SK-N-MC (cell line): ENCODE results near the gene DBN1.

Experiments
- DNase-seq: peaks from one replicate; pipeline ENCODE4 v3.0.0-alpha.2; 2011; ENCODE audit warnings: low read depth, low spot score
- H3K27ac ChIP-seq: fragments of 200-600 bp; sonication (generic); 2 replicates; pipeline ENCODE4 v1.5.1; 2016; ENCODE audit warnings: mixed run types
- H3K36me3 ChIP-seq: fragments of 200-600 bp; sonication (generic); 2 replicates; pipeline ENCODE4 v1.6.1; 2017; ENCODE audit warnings: antibody characterized with exemption, low read length, mixed read lengths; ENCODE audit not compliant: insufficient read depth
- H3K4me3 ChIP-seq: fragments of 200-600 bp; sonication (generic); 2 replicates; pipeline ENCODE4 v1.5.1; 2016
- H3K9ac ChIP-seq: fragments of 200-600 bp; sonication (generic); 2 replicates; pipeline ENCODE4 v1.8.0; 2017; ENCODE audit warnings: mixed run types, mixed read lengths; ENCODE audit not compliant: insufficient read length
- H3K9me3 ChIP-seq: fragments of 200-600 bp; sonication (generic); 2 replicates; pipeline ENCODE4 v1.6.1; 2017; ENCODE audit warnings: low read depth, mild to moderate bottlenecking, antibody characterized with exemption, low read length, moderate library complexity, mixed read lengths
- EZH2 ChIP-seq: fragments of 200-600 bp; sonication (generic); IDR thresholded peaks from one replicate; pipeline ENCODE4 v1.6.1; 2017; ENCODE audit warnings: antibody characterized with exemption
- FOXP2 ChIP-seq: optimal IDR thresholded peaks from 2 replicates; pipeline ENCODE3; 2011; ENCODE audit warnings: mild to moderate bottlenecking, moderate library complexity; ENCODE audit not compliant: insufficient read depth; ENCODE audit errors: extremely low read length, control extremely low read depth
- POLR2AphosphoS5 ChIP-seq: IDR thresholded peaks from 2 replicates; pipeline ENCODE4 v1.6.1; 2012; ENCODE audit warnings: mild to moderate bottlenecking, low read depth, low read length, borderline replicate concordance

Gene DBN1

DNA sequence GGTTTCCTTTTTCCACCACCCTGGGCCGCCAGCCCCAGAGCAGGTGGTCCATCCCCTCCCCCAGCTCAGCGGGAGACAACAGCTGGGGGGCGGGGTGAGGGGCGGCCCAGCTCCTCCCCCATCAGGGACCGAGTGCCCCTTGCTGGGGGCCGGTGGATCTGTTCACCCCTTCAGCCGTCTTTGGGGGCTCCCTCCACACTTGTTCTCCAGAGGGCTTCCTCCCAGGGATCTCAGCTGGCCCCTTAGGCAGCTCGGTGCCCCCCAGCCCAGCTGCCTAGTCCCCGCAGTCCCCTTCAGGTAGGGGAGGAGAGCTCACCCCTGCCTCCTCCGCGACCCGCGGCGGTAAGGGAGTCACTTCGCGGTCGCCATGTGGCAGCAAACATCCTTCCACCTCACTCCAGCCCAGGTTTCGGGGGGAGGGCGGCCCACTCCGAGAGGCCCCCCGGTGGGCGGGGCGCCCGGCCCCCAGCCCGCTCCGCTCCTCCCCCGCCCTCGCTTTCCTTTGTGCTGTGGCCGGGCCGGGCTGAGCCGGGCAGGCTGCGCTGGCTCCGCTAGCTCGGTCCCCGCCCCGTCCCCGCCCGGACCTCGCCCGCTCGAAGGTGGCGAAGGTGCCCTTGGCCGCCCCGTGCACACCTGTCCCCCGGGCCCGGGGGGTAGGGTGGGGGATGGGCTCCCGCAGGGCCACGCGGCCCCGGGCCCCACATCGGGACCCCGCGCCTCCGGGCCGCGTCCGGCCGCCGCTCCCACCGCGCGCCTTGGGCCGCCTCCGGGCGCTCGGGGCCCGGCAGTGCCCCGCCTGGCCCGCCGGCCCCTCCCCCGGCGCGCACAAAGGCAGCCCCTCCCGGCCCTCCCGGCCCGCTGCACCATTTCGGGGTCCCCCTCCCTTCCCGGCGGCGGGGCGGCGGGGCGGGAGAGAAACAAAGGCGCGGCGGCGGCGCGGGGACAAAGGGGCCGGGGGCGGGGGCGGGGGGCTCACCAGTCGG is 683 bp downstream of the DBN1 start:
- peak overlapping the region; percentile 96 for H3K4me3 ChIP-seq
- DNase-seq, result no peak
- TF ChIP-seq POLR2AphosphoS5, result no peak
- no peak for TF ChIP-seq FOXP2
- TF ChIP-seq EZH2, result no peak
- H3K27ac ChIP-seq, result peak overlapping the region; percentile 76; the same call in 1 of the 2 replicates
- H3K9ac ChIP-seq, result peak overlapping the region; percentile 87
- no peaks in the 10 kb centered on the region for H3K9me3 ChIP-seq
- H3K36me3 ChIP-seq, result peaks cover 47% of the 10 kb centered on the region

GRCh38 chr5:177471610-177472356 is 1.7 kb downstream of the DBN1 start:
- Histone ChIP-seq H3K4me3 (peak overlapping the region; percentile 96), H3K9ac (peak overlapping the region; percentile 87), H3K27ac (no peak overlapping the region), H3K36me3 (peaks cover 56% of the 10 kb centered on the region), H3K9me3 (no peaks in the 10 kb centered on the region)
- TF ChIP-seq FOXP2, result no peak
- TF ChIP-seq EZH2, result no peak
- no peak for TF ChIP-seq POLR2AphosphoS5
- DNase-seq, result no peak

DNA sequence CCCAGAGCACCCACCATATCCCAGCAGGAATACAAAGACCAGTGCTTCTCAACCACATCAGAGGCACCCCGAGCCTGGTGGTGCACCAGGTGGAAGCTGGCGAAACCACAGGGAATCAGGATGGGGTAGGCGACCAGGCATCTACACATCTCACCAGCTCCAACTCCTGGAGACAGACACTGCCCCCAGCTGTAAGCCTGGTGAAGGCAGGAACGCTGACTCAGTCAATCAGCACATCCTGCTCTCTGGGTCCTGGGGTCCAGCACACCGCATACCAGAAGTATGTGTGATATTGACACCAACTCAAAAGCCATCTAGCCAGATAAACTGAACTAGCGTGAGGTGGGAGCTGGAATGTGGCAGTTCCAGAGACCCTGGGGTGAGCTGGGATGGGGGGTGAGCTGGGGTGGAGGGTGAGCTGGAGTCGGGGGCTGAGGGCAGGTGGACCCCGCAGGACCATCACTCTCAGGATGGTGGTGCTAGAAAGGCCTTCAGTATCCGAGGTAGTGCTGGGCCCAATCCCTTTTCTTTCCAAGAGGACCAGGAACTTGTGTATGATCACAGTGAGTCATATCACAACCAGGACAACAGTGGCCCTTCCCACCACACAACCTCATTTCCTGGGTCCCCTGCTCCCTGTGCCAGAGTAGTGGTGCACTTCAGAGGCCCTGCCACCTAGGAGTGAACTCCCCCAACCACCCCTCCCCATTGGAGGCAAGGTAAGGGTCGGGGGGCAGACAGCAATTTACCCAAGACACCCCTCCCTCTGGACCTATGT is 2.5 kb downstream of the DBN1 start:
- TF ChIP-seq FOXP2 (no peak), POLR2AphosphoS5 (no peak), EZH2 (no peak)
- Histone ChIP-seq H3K27ac (no peak overlapping the region), H3K9ac (no peak overlapping the region), H3K4me3 (peak overlapping the region; percentile 96; the same call in 1 of the 2 replicates), H3K9me3 (no peaks in the 10 kb centered on the region), H3K36me3 (peaks cover 65% of the 10 kb centered on the region)
- no peak for DNase-seq

GRCh38 chr5:177469750-177470525 is 3.5 kb downstream of the DBN1 start:
- Histone ChIP-seq H3K36me3 (peaks cover 75% of the 10 kb centered on the region), H3K4me3 (no peak overlapping the region), H3K27ac (no peak overlapping the region), H3K9ac (no peak overlapping the region), H3K9me3 (no peaks in the 10 kb centered on the region)
- TF ChIP-seq EZH2 (no peak), FOXP2 (no peak), POLR2AphosphoS5 (no peak)
- DNase-seq, result no peak

DNA sequence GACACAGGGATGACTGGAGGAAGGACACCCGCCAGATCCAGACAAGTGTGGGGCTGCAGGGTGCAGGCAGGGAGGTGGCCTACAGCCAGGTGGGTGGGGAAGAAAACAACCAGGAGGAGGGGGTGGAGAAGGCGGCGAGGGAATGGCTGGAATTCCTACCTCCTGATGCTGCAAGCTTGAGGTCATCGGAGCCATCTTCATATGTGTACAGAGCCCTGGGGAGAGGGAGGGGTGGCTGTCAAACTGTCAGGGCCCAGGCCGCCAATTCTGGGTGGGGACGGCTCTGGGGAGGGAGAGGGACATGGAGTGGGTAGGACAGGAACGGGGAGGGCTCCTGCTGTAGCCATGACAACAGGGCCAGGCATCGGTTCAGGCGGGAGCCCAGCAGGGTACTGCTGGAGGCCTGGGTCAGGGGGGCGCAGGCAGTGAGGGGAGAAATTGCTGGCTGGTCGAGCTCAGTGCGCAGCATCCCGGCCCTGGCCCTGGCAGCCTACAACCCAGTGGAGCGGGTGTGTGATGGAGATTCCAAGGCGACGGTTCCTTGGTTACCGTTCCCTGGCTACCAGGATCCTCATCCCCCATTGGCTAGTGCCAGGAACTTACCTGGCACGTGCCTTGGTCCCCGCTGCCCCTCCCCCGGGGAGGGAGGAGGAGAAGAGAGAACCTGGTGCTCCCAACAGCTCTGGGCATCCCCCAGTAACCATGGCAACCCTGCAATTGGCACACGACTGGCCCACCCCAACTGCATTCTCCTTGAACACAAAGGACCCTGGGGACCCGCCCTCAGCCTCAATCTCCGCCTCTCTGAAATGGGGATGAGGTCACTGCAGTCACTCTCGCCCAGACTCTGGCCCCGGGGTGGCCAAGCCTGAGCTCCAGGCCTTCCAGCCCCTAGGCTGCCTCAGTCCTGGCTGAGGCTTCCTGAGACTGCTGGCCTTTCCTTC is 4.5 kb downstream of the DBN1 start:
- H3K36me3 ChIP-seq, result peaks cover 76% of the 10 kb centered on the region

DNA sequence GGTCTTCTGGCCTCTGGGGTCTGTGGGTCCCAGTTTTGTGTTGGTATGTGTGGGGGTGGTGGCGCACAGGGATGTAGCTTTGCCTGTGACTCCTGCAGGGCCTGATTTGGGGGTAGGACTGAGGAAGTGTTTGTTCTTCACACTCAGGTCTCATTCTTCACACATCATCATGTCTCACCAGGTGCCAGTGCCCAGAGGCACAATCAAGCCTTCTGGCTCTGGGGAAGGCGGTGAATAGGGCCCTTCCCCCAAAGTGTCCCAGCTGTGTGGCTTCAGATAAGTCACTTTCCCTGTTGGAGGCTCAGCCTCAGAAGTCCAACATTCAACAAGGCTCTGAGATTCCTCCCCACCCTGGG is 5.1 kb downstream of the DBN1 start:
- no peaks in the 10 kb centered on the region for H3K9me3 ChIP-seq
- H3K36me3 ChIP-seq, result peaks cover 82% of the 10 kb centered on the region
- no peak for DNase-seq
- TF ChIP-seq EZH2, result no peak
- TF ChIP-seq POLR2AphosphoS5, result no peak
- no peak for TF ChIP-seq FOXP2
- H3K4me3 ChIP-seq, result no peak overlapping the region
- H3K27ac ChIP-seq, result no peak overlapping the region
- H3K9ac ChIP-seq, result no peak overlapping the region

More for the DNA sequence above, 4.5 kb downstream of the DBN1 start:
- no peak overlapping the region for H3K27ac ChIP-seq
- TF ChIP-seq POLR2AphosphoS5 (no peak; the same call in 1 of the 2 replicates), FOXP2 (no peak), EZH2 (no peak)
- H3K9ac ChIP-seq, result no peak overlapping the region
- DNase-seq, result no peak
- H3K4me3 ChIP-seq, result no peak overlapping the region
- no peaks in the 10 kb centered on the region for H3K9me3 ChIP-seq
